Muscle of back (tissue), 10 donors: Measurements from ENCODE around the gene NDUFV2. TPM values are rescaled to one million over a fixed set of nuclear protein-coding genes. Genes with fewer than 3 reads are reported as not detected.

Source experiments
- polyA plus RNA-seq, 10 donors: library from polyadenylated mRNA; unstranded; fragments of 120-200 nt; gene quantifications; one replicate each; pipeline ENCODE4 v1.2.1, GENCODE V29; 2013; ENCODE audit not compliant: insufficient read length in 10 of 10

NDUFV2 gene
- polyA plus RNA-seq, 10 donors: 81.3 to 140 (median 121) TPM

Other genes starting within 250 kb of the NDUFV2 start
- gene ANKRD12, start 34.1 kb downstream of the NDUFV2 start, polyA plus RNA-seq: 10 to 100 TPM; 16.3 to 24.1 (median 19.3) TPM
- gene TWSG1, start 232.1 kb downstream of the NDUFV2 start, polyA plus RNA-seq: 100 to 1,000 TPM in 1 of 10 donors, 10 to 100 TPM in 9; 49.9 to 102 (median 68.1) TPM